Activated CD8-positive, alpha-beta T cell treated with anti-CD3 and anti-CD28 coated beads for 36 hours (primary cell): ENCODE measurements around the gene CLSTN2. TPM values are rescaled to one million over a fixed set of nuclear protein-coding genes. Genes with fewer than 3 reads are reported as not detected.

Experiments
- ATAC-seq: fragments of 200-7000 bp; cut with Tn5 transposase; one replicate; pipeline ENCODE4 v1.10.0; 2021; ENCODE audit warnings: mild to moderate bottlenecking, moderate library complexity
- CTCF ChIA-PET: fragments of 350-600 bp; sonication (Branson Sonifier 250); formaldehyde crosslinking; loops from one replicate; lab custom pipeline; 2021; ENCODE audit warnings: antibody characterized with exemption; lab: Charles Lee
- POLR2A ChIA-PET: fragments of 350-600 bp; sonication (Branson Sonifier 250); formaldehyde crosslinking; loops from one replicate; lab custom pipeline; 2021; ENCODE audit warnings: antibody characterized with exemption; lab: Charles Lee
- DNase-seq: peaks from one replicate; pipeline ENCODE4 v3.0.0-alpha.2; 2020
- H3K27ac Mint-ChIP-seq: one replicate; pipeline ENCODE4 v1.8.0; 2021; ENCODE audit warnings: mild to moderate bottlenecking, mixed read lengths
- H3K27me3 Mint-ChIP-seq: one replicate; pipeline ENCODE4 v1.8.0; 2021; ENCODE audit warnings: mixed read lengths
- H3K36me3 Mint-ChIP-seq: one replicate; pipeline ENCODE4 v1.8.0; 2021; ENCODE audit warnings: low read depth, mixed read lengths
- H3K4me1 Mint-ChIP-seq: one replicate; pipeline ENCODE4 v1.8.0; 2021; ENCODE audit warnings: low read depth, mixed read lengths
- H3K4me3 Mint-ChIP-seq: one replicate; pipeline ENCODE4 v1.8.0; 2021; ENCODE audit warnings: mild to moderate bottlenecking, moderate library complexity, mixed read lengths
- H3K9me3 Mint-ChIP-seq: one replicate; pipeline ENCODE4 v1.8.0; 2021; ENCODE audit warnings: mixed read lengths
- CTCF ChIP-seq: fragments of 200-600 bp; IDR thresholded peaks from one replicate; pipeline ENCODE4 v1.8.0; 2022; ENCODE audit warnings: antibody characterized with exemption, mild to moderate bottlenecking
- intact Hi-C: fragments of 100-400 bp; cut with micrococcal nuclease; formaldehyde crosslinking; loops from one replicate; pipeline ENCODE4 v1.10.0; 2022
- total RNA-seq, 2 experiments: library from RNA; stranded (reverse); gene quantifications; one replicate each; pipeline ENCODE4 v1.2.3, GENCODE V29; 2021

CLSTN2 gene
- total RNA-seq, 2 experiments from 2014 or later: not detected

DNA sequence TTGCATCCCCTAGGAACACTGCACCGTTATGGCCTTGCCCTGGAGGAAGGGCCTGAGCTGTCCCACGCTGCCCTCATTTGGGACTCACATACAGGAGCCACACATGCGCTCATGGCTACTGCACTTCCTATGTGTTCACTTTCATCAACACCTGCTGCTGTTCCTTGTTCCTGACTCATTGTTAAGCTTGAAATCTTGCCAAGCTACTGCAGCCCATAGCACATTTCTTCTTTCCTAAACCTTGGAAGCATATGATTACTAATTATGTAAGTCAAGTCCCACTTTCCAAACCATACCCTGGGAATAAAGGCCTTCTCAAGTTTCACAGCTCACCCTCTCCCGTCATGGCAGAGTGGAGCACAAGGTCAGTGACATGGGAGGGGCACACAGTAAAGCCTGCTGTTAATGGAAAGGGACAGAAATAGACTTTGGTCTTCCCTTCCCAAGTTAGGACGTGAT is 307.9 kb downstream of the CLSTN2 start:
- Mint-ChIP-seq H3K27me3 (peaks cover 3% of the 10 kb centered on the region), H3K9me3 (no peaks in the 10 kb centered on the region), H3K27ac (no peak overlapping the region), H3K4me3 (no peak overlapping the region), H3K36me3 (no peaks in the 10 kb centered on the region), H3K4me1 (no peaks in the 10 kb centered on the region)
- TF ChIP-seq CTCF: no peak
- ChIA-PET CTCF (no interaction called here), POLR2A (no interaction called here)
- ATAC-seq (no peak), DNase-seq (no peak)
- intact Hi-C loops: no loop called here

- no peak overlapping the region for H3K4me3 Mint-ChIP-seq
- no peak overlapping the region for H3K27ac Mint-ChIP-seq
- no peaks in the 10 kb centered on the region for H3K9me3 Mint-ChIP-seq
- no peak for DNase-seq
- TF ChIP-seq CTCF: no peak
- H3K4me1 Mint-ChIP-seq: no peaks in the 10 kb centered on the region
- intact Hi-C loops: no loop called here
- no peak for ATAC-seq
- H3K27me3 Mint-ChIP-seq: peaks cover 2% of the 10 kb centered on the region
- POLR2A ChIA-PET: interaction anchor here (0.6 kb wide), 1 partner anchor 507 kb away, joined by 3 read pairs; no protein-coding TSS in a partner anchor
- H3K36me3 Mint-ChIP-seq: no peaks in the 10 kb centered on the region
- CTCF ChIA-PET: no interaction called here
Measured at GRCh38 chr3:140243575-140243974, 308.6 kb downstream of the CLSTN2 start.

GRCh38 chr3:140244893-140245292 is 309.9 kb downstream of the CLSTN2 start:
- H3K27ac Mint-ChIP-seq: no peak overlapping the region
- intact Hi-C loops: no loop called here
- H3K27me3 Mint-ChIP-seq: peaks cover 2% of the 10 kb centered on the region
- no peak overlapping the region for H3K4me3 Mint-ChIP-seq
- no peak for TF ChIP-seq CTCF
- H3K9me3 Mint-ChIP-seq: no peaks in the 10 kb centered on the region
- no peaks in the 10 kb centered on the region for H3K4me1 Mint-ChIP-seq
- ChIA-PET CTCF (no interaction called here), POLR2A (no interaction called here)
- H3K36me3 Mint-ChIP-seq: no peaks in the 10 kb centered on the region
- ATAC-seq: no peak
- no peak for DNase-seq

DNA sequence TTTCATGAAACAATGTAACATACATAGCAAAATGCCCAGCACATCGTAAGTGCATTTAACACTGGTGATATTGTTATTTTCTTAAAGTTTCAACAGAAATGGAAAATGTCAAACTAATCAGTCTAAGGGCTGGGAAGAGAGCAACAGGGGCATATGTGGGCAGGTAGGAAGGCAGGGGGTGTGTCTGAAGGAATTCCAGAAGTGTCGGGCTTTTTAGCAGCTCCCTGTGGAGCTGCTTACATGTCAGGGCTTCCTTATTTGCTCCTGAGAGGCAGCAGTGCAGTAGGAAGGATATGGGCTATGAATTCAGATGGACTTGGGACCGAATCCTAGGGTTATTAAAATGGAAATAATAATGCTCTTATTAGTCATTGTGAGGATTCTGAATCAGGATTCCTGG is 311.6 kb downstream of the CLSTN2 start:
- H3K9me3 Mint-ChIP-seq: no peaks in the 10 kb centered on the region
- ATAC-seq: no peak
- intact Hi-C loops: no loop called here
- H3K36me3 Mint-ChIP-seq: no peaks in the 10 kb centered on the region
- no peak for DNase-seq
- no peak for TF ChIP-seq CTCF
- ChIA-PET CTCF (no interaction called here), POLR2A (no interaction called here)
- no peak overlapping the region for H3K27ac Mint-ChIP-seq
- H3K4me3 Mint-ChIP-seq: no peak overlapping the region
- H3K27me3 Mint-ChIP-seq: peaks cover 5% of the 10 kb centered on the region
- no peaks in the 10 kb centered on the region for H3K4me1 Mint-ChIP-seq

- no peaks in the 10 kb centered on the region for H3K36me3 Mint-ChIP-seq
- ChIA-PET POLR2A (no interaction called here), CTCF (no interaction called here)
- TF ChIP-seq CTCF: no peak
- no peaks in the 10 kb centered on the region for H3K4me1 Mint-ChIP-seq
- no peak overlapping the region for H3K4me3 Mint-ChIP-seq
- no peak for DNase-seq
- no peaks in the 10 kb centered on the region for H3K9me3 Mint-ChIP-seq
- no peak for ATAC-seq
- intact Hi-C loops: no loop called here
- H3K27ac Mint-ChIP-seq: no peak overlapping the region
- peaks cover 5% of the 10 kb centered on the region for H3K27me3 Mint-ChIP-seq
Measured at GRCh38 chr3:140247775-140248174, 312.8 kb downstream of the CLSTN2 start.
